Effector memory CD4-positive, alpha-beta T cell (primary cell): ENCODE results near the gene ZFP36L1.
A peak's percentile ranks its signal among the peaks of the same experiment; 100 is the strongest.

Experiments
- DNase-seq, 3 donors: peaks; one replicate each; pipeline ENCODE4 v3.0.0-alpha.2; 2020
- H3K27ac ChIP-seq: 2 replicates; pipeline ENCODE4 v1.7.0; 2013; ENCODE audit warnings: mild to moderate bottlenecking, low read length, moderate library complexity; ENCODE audit not compliant: insufficient read depth, poor library complexity, severe bottlenecking
- H3K27me3 ChIP-seq: replicated peaks from 2 replicates; pipeline ENCODE4 v1.7.0; 2013; ENCODE audit warnings: mild to moderate bottlenecking, low read length; ENCODE audit not compliant: insufficient read depth, control insufficient read depth, poor library complexity, severe bottlenecking
- H3K36me3 ChIP-seq: 2 replicates; pipeline ENCODE4 v1.7.0; 2013; ENCODE audit warnings: mild to moderate bottlenecking, low read length, moderate library complexity; ENCODE audit not compliant: control insufficient read depth, insufficient read depth
- H3K4me1 ChIP-seq: 2 replicates; pipeline ENCODE4 v1.7.0; 2013; ENCODE audit warnings: low read length, mild to moderate bottlenecking; ENCODE audit not compliant: control insufficient read depth, insufficient read depth, poor library complexity, severe bottlenecking
- H3K4me3 ChIP-seq: 2 replicates; pipeline ENCODE4 v1.7.0; 2013; ENCODE audit warnings: low read length, low read depth, mild to moderate bottlenecking; ENCODE audit not compliant: insufficient read depth, poor library complexity, severe bottlenecking
- H3K9me3 ChIP-seq: 2 replicates; pipeline ENCODE4 v1.7.0; 2013; ENCODE audit warnings: mild to moderate bottlenecking, low read length, moderate library complexity; ENCODE audit not compliant: control insufficient read depth
- total RNA-seq, 3 donors: gene quantifications; one replicate each; lab custom pipeline; 2026; lab: John Stamatoyannopoulos, UW

The ZFP36L1 gene, protein sequence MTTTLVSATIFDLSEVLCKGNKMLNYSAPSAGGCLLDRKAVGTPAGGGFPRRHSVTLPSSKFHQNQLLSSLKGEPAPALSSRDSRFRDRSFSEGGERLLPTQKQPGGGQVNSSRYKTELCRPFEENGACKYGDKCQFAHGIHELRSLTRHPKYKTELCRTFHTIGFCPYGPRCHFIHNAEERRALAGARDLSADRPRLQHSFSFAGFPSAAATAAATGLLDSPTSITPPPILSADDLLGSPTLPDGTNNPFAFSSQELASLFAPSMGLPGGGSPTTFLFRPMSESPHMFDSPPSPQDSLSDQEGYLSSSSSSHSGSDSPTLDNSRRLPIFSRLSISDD
- 183 to 269 (median 266) reads per million in 3 donors for total RNA-seq

DNA sequence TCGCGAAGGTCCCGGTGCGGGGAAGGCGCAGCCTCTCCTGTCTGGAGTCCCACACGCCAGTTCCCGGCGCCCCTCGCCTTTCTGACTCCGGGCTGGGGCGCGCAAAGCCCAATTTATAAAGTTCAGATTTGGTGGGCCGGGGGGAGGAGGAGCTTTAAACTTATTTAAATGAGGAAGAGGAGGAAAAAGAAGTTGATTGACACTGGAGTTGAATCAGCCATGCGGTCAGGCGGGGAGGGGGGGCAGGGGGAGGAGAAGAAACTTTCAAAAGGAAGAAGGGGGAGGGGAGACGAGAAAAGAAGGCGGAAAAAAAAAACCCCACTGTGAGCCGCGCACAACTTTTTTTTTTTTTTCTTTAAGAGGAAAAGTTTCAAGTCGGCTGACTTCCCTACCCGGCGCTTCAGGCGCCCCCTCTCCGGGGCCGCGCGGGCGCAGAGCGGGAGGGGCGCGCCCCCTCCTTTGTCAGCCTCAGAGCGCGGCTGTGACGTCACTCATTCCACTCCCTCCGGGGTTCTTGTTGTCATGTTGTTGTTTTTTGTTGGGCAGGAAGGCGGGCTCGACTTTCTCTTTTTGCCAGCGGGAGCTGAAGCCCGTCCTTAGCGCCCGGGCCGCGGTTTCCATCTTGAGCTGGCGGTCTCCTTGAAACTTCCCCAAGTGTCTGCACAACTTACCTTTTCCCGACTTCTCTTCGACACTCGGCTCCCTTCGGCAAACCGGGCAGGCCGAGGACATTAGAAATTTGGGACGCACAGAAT is at the start of gene ZFP36L1:
ZFP36L1 (minus strand) TSS at position 89 of the 755 bp plus-strand sequence. CDS start 129 bp downstream, outside the sequence.
- DNase-seq, result peak; percentile 93 to 95 (median 94)
- H3K27ac ChIP-seq, result peak within 1 kb of the TSS; percentile 100
- H3K4me3 ChIP-seq, result peak within 1 kb of the TSS; percentile 98
- no peaks in the 10 kb centered on the region for H3K9me3 ChIP-seq
- peaks cover 42% of the 10 kb centered on the region for H3K4me1 ChIP-seq
- no peaks in the 10 kb centered on the region for H3K27me3 ChIP-seq
- peaks cover 18% of the 10 kb centered on the region for H3K36me3 ChIP-seq

DNA sequence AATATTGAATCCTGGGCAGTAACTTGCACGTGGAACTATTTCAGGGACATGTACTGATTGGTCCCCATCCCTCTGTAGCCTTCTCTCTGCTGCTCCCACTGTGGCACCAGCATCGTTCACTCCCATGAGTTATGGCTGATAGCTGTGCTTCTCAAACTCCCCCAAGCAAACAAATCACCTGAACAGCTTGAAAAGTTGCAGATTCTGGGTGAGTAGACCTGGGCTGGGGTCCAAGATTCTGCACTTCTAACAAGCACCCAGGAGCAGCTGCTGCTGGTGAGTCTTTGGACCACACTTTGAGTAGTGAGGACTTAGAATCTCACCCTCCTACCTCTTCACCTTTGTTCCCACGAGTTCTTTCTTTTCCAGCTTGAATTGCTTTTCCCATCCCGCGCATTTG is 49.4 kb upstream of the ZFP36L1 start:
- Histone ChIP-seq H3K27ac (no peak overlapping the region), H3K9me3 (no peaks in the 10 kb centered on the region), H3K36me3 (no peaks in the 10 kb centered on the region), H3K4me1 (peaks cover 6% of the 10 kb centered on the region), H3K27me3 (no peaks in the 10 kb centered on the region), H3K4me3 (no peak overlapping the region)
- DNase-seq, result no peak

DNA sequence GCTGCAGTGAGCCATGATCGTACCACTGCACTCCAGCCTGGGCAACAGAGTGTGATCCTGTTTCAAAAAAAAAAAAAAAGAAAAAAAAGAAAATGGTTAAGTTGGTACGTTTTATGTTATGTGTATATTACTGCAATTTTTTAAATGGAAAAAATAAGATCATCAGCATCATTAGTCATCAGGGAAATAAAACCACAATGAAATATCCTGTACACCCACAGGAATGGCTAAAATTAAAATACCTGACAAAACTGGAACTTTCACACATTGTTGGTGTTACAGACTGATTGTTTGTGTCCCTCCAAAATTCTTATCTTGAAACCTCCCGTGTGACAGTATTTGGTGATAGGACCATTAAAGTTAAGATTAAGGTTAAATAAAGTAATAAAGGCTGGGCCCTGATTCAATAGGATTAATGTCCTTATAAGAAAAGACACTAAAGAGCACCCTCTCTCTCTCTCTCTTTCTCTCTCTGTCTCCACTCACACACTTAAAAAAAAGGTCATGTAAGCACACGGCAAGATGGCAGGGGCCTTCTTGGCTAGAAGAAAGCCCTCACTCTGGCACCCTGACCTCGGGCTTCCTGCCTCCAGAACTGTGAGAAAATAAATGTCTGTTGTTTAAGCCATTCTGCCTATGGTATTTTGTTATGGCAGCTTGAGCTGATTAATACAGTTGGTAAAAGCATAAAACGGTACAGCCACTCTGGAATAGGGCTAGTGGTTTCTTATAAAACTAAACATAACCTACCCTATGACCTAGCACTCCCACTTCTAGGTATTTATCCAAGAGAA is 48.3 kb upstream of the ZFP36L1 start:
- H3K27ac ChIP-seq, result no peak overlapping the region
- peaks cover 5% of the 10 kb centered on the region for H3K9me3 ChIP-seq
- DNase-seq, result no peak
- H3K4me1 ChIP-seq, result peaks cover 6% of the 10 kb centered on the region
- no peaks in the 10 kb centered on the region for H3K36me3 ChIP-seq
- H3K4me3 ChIP-seq, result no peak overlapping the region
- no peaks in the 10 kb centered on the region for H3K27me3 ChIP-seq

DNA sequence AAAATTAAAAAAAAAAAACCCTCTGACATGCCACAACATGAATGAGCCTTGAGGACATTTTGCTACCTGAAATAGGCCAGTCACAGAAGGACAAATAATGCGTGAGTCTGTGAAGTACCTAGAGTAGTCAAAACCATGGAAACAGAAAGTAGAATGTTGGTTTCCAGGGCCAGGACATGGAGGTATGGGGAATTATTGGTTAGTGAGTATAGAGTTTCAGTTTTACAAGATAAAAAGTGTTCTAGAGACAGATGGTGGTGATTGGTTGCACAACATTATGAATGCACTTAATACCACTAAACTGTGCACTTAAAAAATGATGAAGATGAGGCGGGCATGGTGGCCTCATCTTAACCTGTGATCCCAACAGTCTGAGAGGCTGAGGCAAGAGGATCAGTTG is 47.6 kb upstream of the ZFP36L1 start:
- Histone ChIP-seq H3K4me1 (peaks cover 6% of the 10 kb centered on the region), H3K27ac (no peak overlapping the region), H3K9me3 (peaks cover 10% of the 10 kb centered on the region), H3K4me3 (no peak overlapping the region), H3K36me3 (no peaks in the 10 kb centered on the region), H3K27me3 (no peaks in the 10 kb centered on the region)
- no peak for DNase-seq

DNA sequence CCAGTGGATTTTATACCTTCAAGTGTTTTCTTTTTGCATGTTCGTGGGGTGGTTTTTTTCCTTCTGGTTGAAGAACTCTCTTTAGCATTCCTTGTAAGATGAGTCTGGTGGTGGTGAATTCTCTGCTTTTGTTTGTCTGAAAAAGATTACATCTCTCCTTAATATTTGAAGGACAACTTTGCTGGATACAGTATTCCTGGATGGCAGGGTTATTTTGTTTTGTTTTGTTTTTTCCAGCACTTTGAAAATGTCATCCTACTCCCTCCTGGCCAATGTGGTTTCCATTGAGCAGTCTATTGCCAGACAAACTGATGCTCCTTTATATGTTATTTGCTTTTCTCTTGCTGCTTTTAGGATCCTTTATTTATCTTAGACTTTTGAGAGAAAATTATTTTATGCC is 43.2 kb upstream of the ZFP36L1 start:
- DNase-seq, result no peak
- H3K27me3 ChIP-seq, result no peaks in the 10 kb centered on the region

DNA sequence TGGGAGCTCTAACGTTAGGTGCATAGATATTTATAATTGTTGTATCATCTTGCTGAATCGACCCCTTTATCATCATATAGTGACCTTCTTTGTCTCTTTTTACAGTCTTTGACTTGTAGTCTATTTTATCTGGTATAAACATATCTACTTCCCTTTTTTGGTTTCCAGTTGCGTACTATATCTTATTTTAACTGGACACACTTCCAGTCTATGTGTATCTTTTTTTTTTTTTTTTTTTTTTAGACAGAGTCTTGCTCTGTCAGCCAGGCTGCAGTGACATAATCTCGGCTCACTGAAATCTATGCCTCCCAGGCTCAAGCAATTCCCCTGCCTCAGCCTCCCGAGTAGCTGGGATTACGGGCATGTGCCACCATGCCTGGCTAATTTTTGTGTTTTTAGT is 41.9 kb upstream of the ZFP36L1 start:
- DNase-seq, result no peak
- peaks cover 10% of the 10 kb centered on the region for H3K9me3 ChIP-seq
- no peak overlapping the region for H3K4me3 ChIP-seq
- H3K27ac ChIP-seq, result no peak overlapping the region
- no peaks in the 10 kb centered on the region for H3K36me3 ChIP-seq
- no peaks in the 10 kb centered on the region for H3K4me1 ChIP-seq
- no peaks in the 10 kb centered on the region for H3K27me3 ChIP-seq

More for the DNA sequence above, 43.2 kb upstream of the ZFP36L1 start:
- Histone ChIP-seq H3K36me3 (no peaks in the 10 kb centered on the region), H3K27ac (no peak overlapping the region), H3K4me3 (no peak overlapping the region), H3K9me3 (peaks cover 10% of the 10 kb centered on the region), H3K4me1 (no peaks in the 10 kb centered on the region)

DNA sequence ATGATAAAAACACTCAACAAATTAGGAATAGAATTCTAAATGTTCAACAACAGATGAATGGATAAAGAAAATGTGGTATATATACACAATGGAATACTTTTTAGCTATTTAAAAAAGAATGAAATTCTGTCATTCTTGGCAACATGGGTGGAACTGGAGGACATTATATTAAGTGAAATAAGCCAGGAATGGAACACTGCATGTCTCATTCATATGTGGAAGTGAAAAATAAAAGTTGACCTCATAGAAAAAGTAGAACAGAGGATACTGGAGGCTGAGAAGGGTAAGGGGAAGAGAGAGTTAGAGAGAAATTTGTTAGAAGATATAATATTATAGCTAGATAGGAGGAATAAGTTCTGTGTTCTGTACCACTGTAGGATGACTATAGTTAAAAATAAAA is 35.8 kb upstream of the ZFP36L1 start:
- H3K36me3 ChIP-seq, result no peaks in the 10 kb centered on the region
- H3K9me3 ChIP-seq, result no peaks in the 10 kb centered on the region
- no peak for DNase-seq
- no peak overlapping the region for H3K4me3 ChIP-seq
- no peak overlapping the region for H3K27ac ChIP-seq
- H3K4me1 ChIP-seq, result no peaks in the 10 kb centered on the region
- H3K27me3 ChIP-seq, result no peaks in the 10 kb centered on the region

DNA sequence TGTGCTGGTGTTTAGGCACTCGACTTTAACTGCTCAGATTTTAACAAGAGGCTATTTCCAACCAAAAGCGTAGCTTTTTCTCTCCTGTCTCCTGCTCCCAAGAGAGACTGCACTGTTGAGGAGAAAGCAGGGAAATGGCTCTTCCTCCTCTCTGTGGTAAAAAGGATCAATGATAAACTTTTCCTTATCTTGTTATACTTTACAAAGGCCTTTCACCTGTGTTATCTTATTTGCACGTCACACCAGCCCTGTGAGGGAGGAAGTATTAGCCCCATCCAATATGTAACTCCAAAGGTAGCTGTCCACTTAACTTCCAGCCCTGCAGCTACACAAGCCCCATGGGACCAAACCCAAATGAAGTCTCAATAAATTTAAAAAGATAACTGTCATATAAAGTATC is 32.9 kb upstream of the ZFP36L1 start:
- H3K36me3 ChIP-seq, result no peaks in the 10 kb centered on the region

DNA sequence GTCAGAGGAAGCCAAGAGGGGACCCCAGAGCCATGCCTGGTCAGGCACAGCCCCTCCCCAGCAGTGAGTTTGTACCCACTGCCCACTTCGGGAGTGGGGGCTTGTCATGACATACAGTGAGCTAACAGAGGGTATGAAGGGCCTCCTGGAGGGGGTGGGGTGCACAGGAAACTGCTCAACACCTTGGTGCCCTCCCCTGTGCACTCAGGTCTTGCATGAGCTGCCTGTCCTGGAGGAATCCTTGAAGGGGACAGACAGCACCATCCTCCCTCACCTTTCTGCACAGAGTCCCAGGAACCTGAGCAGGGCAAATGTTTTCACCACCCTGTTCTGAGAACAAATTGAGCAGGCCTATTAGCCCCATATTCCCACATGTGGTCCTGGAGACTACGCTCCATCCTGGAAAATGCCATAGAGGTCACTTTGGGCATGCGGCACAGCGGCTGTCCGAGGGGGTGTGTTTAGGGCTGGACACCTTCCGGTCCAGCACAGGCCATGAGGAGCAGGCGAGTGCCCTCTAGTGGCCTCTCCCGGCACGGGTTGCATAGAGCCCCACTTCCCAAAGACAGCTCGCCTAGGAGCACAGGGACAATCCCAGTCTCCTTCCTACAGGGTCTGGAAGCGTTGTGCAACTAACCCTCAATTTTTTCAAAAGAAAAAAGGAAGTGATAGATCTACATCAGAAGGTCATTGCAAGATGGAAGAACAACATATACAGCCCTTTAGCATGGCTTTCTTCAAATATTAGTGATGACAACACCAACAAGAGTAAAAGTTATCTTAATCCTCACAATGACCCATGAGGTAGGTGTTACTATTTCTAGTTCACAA is 31.9 kb upstream of the ZFP36L1 start:
- Histone ChIP-seq H3K4me1 (peaks cover 27% of the 10 kb centered on the region), H3K4me3 (no peak overlapping the region)
- peak in 1 of 3 donors; percentile 33 for DNase-seq

More for the DNA sequence above, 32.9 kb upstream of the ZFP36L1 start:
- no peak for DNase-seq
- Histone ChIP-seq H3K4me3 (no peak overlapping the region), H3K4me1 (peaks cover 18% of the 10 kb centered on the region), H3K27me3 (no peaks in the 10 kb centered on the region), H3K9me3 (no peaks in the 10 kb centered on the region), H3K27ac (no peak overlapping the region)

More for the DNA sequence above, 31.9 kb upstream of the ZFP36L1 start:
- H3K27ac ChIP-seq, result no peak overlapping the region
- H3K9me3 ChIP-seq, result no peaks in the 10 kb centered on the region
- H3K36me3 ChIP-seq, result no peaks in the 10 kb centered on the region
- H3K27me3 ChIP-seq, result no peaks in the 10 kb centered on the region
